Smooth muscle cell (in vitro differentiated cells): ENCODE data around the gene PRSS27. TPM values are rescaled to one million over a fixed set of nuclear protein-coding genes. Genes with fewer than 3 reads are reported as not detected.

Experiments used
- DNase-seq: peaks from one replicate; lab custom pipeline; 2025; ENCODE audit not compliant: unreplicated experiment; lab: John Stamatoyannopoulos, UW
- H2AFZ ChIP-seq: fragments of 200-600 bp; sonication (generic); 2 replicates; pipeline ENCODE4 v1.6.0; 2016; ENCODE audit warnings: antibody characterized with exemption, low read depth, mild to moderate bottlenecking
- H3F3A ChIP-seq: fragments of 200-600 bp; sonication (generic); 2 replicates; pipeline ENCODE4 v1.6.0; 2017; ENCODE audit warnings: antibody characterized with exemption, low read depth
- H3K27ac ChIP-seq: fragments of 200-600 bp; sonication (generic); 2 replicates; pipeline ENCODE4 v1.5.1; 2016; ENCODE audit warnings: low read depth, mild to moderate bottlenecking
- H3K27me3 ChIP-seq: fragments of 200-600 bp; sonication (generic); 2 replicates; pipeline ENCODE4 v1.6.1; 2016; ENCODE audit warnings: low read depth, mild to moderate bottlenecking
- H3K36me3 ChIP-seq: fragments of 200-600 bp; sonication (generic); 2 replicates; pipeline ENCODE4 v1.5.1; 2016; ENCODE audit warnings: low read depth
- H3K4me1 ChIP-seq: fragments of 200-600 bp; sonication (generic); 2 replicates; pipeline ENCODE4 v1.5.1; 2016; ENCODE audit warnings: low read depth
- H3K4me2 ChIP-seq: fragments of 200-600 bp; sonication (generic); 2 replicates; pipeline ENCODE4 v1.6.0; 2016; ENCODE audit warnings: mild to moderate bottlenecking
- H3K4me3 ChIP-seq: fragments of 200-600 bp; sonication (generic); 2 replicates; pipeline ENCODE4 v1.5.1; 2016; ENCODE audit warnings: mild to moderate bottlenecking
- H3K79me2 ChIP-seq: fragments of 200-600 bp; sonication (generic); 2 replicates; pipeline ENCODE4 v1.6.0; 2016; ENCODE audit warnings: low read depth, mild to moderate bottlenecking
- H3K9ac ChIP-seq: fragments of 200-600 bp; sonication (generic); 2 replicates; pipeline ENCODE4 v1.6.0; 2016; ENCODE audit warnings: low read depth
- H3K9me3 ChIP-seq: fragments of 200-600 bp; sonication (generic); replicated peaks from 2 replicates; pipeline ENCODE4 v1.5.1; 2016; ENCODE audit warnings: low read depth
- H4K20me1 ChIP-seq: fragments of 200-600 bp; sonication (generic); 2 replicates; pipeline ENCODE4 v1.6.0; 2016; ENCODE audit warnings: low read depth
- CTCF ChIP-seq: fragments of 200-600 bp; sonication (generic); IDR thresholded peaks from 2 replicates; pipeline ENCODE4 v1.5.1; 2017; ENCODE audit warnings: borderline replicate concordance, mild to moderate bottlenecking, antibody characterized with exemption; ENCODE audit not compliant: insufficient read depth, poor library complexity, severe bottlenecking
- WGBS: methylation state at CpG from one replicate; pipeline ENCODE4 v1.1.7; 2016; ENCODE audit warnings: low lambda C conversion rate; 5-methylcytosine and 5-hydroxymethylcytosine counted together
- polyA plus RNA-seq: library from polyadenylated mRNA; unstranded; fragments of >200 nt; fragmentation: Nextera tagmentation; extraction: Ambion mirVana; gene quantifications from 2 replicates; pipeline ENCODE4 v1.2.1, GENCODE V29; 2016
- total RNA-seq: library from RNA; depleted of rRNA; stranded (reverse); fragments of >200 nt; gene quantifications from 2 replicates; pipeline ENCODE4 v1.2.3, GENCODE V29; 2014

The PRSS27 gene
- total and polyA plus RNA-seq, 2 experiments from 2014 or later: 0.63 to 3.3 TPM

- 96% methylated on average over 13 of the region's 13 CpGs for WGBS
- no peaks in the 10 kb centered on the region for H3K4me1 ChIP-seq
- H3K4me3 ChIP-seq: no peak overlapping the region
- H3K27me3 ChIP-seq: no peaks in the 10 kb centered on the region
- H3K27ac ChIP-seq: no peak overlapping the region
- peaks cover 100% of the 10 kb centered on the region for H4K20me1 ChIP-seq
- no peaks in the 10 kb centered on the region for H3K9me3 ChIP-seq
- H3K4me2 ChIP-seq: no peak overlapping the region
- peaks cover 98% of the 10 kb centered on the region for H3K79me2 ChIP-seq
- no peak for DNase-seq
- H3K36me3 ChIP-seq: peaks cover 69% of the 10 kb centered on the region
- peaks cover 29% of the 10 kb centered on the region for H3F3A ChIP-seq
- no peak overlapping the region for H2AFZ ChIP-seq
- no peak for TF ChIP-seq CTCF
- H3K9ac ChIP-seq: no peak overlapping the region
Observed at GRCh38 chr16:2762711-2763110, 42.7 kb upstream of the PRSS27 start.

DNA sequence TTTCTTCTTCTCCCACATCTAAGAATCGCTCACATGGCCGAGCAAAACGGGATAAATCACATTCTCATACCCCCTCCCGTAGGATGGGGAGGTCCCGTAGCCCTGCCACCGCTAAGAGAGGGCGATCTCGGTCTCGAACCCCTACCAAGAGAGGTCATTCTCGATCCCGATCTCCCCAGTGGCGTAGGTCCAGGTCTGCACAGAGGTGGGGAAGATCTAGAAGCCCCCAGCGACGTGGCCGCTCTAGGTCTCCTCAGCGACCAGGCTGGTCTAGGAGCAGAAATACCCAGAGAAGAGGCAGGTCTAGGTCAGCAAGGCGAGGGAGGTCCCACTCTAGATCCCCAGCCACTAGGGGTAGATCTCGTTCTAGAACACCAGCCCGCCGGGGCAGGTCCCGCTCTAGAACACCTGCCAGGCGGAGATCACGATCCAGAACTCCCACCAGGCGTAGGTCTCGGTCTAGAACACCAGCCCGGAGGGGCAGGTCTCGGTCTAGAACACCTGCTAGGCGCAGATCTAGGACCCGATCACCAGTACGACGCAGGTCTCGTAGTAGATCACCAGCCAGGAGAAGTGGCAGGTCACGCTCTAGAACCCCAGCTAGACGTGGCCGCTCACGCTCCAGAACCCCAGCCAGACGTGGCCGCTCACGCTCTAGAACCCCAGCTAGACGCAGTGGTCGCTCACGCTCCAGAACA lies 42.0 kb upstream of the PRSS27 start:
- over 99% methylated on average over 42 of the region's 42 CpGs for WGBS
- H3K4me1 ChIP-seq: no peaks in the 10 kb centered on the region
- H3K79me2 ChIP-seq: peaks cover 98% of the 10 kb centered on the region
- H3K9me3 ChIP-seq: no peaks in the 10 kb centered on the region
- H3K36me3 ChIP-seq: peaks cover 72% of the 10 kb centered on the region
- H3K27ac ChIP-seq: no peak overlapping the region
- peaks cover 29% of the 10 kb centered on the region for H3F3A ChIP-seq
- no peaks in the 10 kb centered on the region for H3K27me3 ChIP-seq
- H2AFZ ChIP-seq: no peak overlapping the region
- H4K20me1 ChIP-seq: peaks cover 100% of the 10 kb centered on the region
- H3K4me2 ChIP-seq: no peak overlapping the region
- DNase-seq: no peak
- no peak for TF ChIP-seq CTCF
- no peak overlapping the region for H3K4me3 ChIP-seq
- no peak overlapping the region for H3K9ac ChIP-seq

DNA sequence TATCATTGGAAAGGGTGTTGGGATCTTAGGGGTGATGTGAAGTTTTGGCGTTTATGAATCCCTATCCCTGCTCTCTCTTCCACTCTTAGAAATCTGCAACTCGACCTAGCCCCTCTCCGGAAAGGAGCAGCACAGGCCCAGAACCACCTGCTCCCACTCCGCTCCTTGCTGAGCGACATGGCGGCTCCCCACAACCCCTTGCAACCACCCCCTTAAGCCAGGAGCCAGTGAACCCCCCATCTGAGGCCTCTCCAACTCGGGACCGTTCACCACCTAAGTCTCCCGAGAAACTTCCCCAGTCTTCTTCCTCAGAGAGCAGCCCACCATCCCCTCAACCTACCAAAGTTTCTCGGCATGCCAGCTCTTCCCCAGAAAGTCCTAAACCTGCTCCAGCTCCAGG lies 41.4 kb upstream of the PRSS27 start:
- peaks cover 98% of the 10 kb centered on the region for H3K79me2 ChIP-seq
- no peaks in the 10 kb centered on the region for H3K9me3 ChIP-seq
- H4K20me1 ChIP-seq: peaks cover 100% of the 10 kb centered on the region
- no peak overlapping the region for H2AFZ ChIP-seq
- TF ChIP-seq CTCF: no peak
- no peak for DNase-seq
- peaks cover 72% of the 10 kb centered on the region for H3K36me3 ChIP-seq
- no peaks in the 10 kb centered on the region for H3K4me1 ChIP-seq
- 98% methylated on average over 10 of the region's 10 CpGs for WGBS
- no peaks in the 10 kb centered on the region for H3K27me3 ChIP-seq
- no peak overlapping the region for H3K4me3 ChIP-seq
- peaks cover 33% of the 10 kb centered on the region for H3F3A ChIP-seq
- H3K9ac ChIP-seq: no peak overlapping the region
- no peak overlapping the region for H3K27ac ChIP-seq
- H3K4me2 ChIP-seq: no peak overlapping the region

DNA sequence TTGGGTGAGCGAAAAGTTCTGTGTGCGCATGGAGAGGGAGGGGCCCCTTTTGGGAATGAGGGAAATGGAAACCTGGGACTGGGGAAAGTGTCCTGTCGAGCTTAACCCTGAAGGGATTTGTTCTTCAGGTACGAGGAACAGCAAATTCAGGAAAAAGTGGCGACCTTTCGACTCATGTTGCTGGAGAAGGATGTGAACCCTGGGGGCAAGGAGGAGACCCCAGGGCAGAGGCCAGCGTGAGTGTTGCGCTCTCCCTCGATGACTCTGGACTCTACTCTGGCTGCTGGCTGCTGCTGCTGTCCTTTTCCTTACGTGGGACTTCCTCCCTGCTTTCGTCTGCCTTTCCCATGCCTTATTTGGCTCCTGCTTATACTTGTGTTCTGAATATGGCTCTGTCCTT lies 37.3 kb upstream of the PRSS27 start:
- H4K20me1 ChIP-seq: peaks cover 95% of the 10 kb centered on the region

More for the DNA sequence above, 37.3 kb upstream of the PRSS27 start:
- H3K9ac ChIP-seq: no peak overlapping the region
- H3K79me2 ChIP-seq: peaks cover 95% of the 10 kb centered on the region
- H3F3A ChIP-seq: peaks cover 42% of the 10 kb centered on the region
- no peak for DNase-seq
- H3K36me3 ChIP-seq: peaks cover 45% of the 10 kb centered on the region
- no peak overlapping the region for H3K27ac ChIP-seq
- no peak overlapping the region for H2AFZ ChIP-seq
- H3K4me3 ChIP-seq: no peak overlapping the region
- peaks cover 18% of the 10 kb centered on the region for H3K4me1 ChIP-seq
- no peak for TF ChIP-seq CTCF
- H3K27me3 ChIP-seq: no peaks in the 10 kb centered on the region
- no peaks in the 10 kb centered on the region for H3K9me3 ChIP-seq
- no peak overlapping the region for H3K4me2 ChIP-seq
- 97% methylated on average over 11 of the region's 11 CpGs for WGBS
